ENCODE results near the gene CDK6.

The CDK6 gene

GRCh38 chr7:92731335-92732063 lies 104.9 kb downstream of the CDK6 start:
- DNase-seq: peak; percentile 42

- DNase-seq: peak; percentile 75
These were observed 105.6 kb downstream of the CDK6 start for GRCh38 chr7:92730808-92731207.

GRCh38 chr7:92729751-92730150 lies 106.6 kb downstream of the CDK6 start:
- no peak for DNase-seq

GRCh38 chr7:92729172-92729571 lies 107.2 kb downstream of the CDK6 start:
- peak; percentile 65 for DNase-seq

DNA sequence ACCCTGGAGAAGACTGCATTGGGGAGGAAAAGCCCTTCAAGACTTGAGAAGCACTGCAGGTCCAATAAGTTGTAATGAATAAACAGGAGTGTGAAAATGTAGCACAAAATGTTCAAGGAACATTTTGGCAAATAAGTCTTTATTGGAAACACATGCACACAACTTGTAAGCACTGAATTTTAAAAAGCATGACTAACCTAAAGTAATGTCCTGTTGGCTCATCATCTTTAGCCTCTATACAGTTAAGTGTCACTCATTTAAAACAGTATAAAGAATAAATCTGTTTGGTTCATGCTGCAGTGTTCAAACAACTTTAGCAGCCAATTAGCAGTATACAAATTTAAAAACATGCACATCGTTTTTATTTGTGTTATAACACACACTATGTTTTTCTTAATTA lies 108.6 kb downstream of the CDK6 start:
- DNase-seq: peak; percentile 71

GRCh38 chr7:92725161-92725925 lies 111.0 kb downstream of the CDK6 start:
- DNase-seq: no peak

GRCh38 chr7:92723943-92724342 lies 112.4 kb downstream of the CDK6 start:
- no peak for DNase-seq

DNA sequence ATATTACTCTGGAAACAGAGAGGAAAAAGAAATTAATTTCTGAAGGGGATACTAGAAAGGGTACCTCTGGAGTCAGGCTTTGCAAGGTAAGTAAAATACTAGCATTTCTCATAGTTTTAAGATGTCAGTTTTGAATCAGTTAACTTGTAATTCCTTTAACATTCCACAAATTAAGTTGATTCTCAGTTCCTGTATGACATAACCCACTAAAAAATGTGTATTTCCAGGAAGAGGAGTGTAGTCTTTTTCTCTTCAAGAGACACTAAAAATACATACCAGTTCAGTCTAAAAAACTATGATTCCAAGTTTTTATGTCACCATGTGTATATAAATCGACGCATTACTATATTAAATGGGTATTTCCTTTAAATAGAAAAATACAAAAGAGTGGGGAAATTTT lies 113.2 kb downstream of the CDK6 start:
- DNase-seq: peak; percentile 75

DNA sequence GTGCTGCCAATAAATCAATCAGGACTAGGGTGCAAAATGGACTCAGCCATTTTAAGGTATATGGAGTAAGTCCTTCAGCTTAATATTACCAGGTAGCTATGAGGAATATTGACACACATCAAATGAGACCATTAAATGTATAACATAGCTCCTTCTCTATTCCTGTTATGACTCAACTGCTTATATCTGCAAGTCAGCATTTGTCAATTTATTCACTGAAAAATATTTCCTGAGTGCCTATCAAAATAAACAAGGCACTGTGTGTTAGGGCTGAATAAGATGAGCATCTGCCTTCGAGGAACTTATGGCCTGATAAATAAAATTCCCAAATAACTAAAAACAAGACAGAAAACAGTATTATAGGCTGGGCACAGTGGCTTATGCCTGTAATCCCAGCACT lies 113.8 kb downstream of the CDK6 start:
- DNase-seq: no peak

DNA sequence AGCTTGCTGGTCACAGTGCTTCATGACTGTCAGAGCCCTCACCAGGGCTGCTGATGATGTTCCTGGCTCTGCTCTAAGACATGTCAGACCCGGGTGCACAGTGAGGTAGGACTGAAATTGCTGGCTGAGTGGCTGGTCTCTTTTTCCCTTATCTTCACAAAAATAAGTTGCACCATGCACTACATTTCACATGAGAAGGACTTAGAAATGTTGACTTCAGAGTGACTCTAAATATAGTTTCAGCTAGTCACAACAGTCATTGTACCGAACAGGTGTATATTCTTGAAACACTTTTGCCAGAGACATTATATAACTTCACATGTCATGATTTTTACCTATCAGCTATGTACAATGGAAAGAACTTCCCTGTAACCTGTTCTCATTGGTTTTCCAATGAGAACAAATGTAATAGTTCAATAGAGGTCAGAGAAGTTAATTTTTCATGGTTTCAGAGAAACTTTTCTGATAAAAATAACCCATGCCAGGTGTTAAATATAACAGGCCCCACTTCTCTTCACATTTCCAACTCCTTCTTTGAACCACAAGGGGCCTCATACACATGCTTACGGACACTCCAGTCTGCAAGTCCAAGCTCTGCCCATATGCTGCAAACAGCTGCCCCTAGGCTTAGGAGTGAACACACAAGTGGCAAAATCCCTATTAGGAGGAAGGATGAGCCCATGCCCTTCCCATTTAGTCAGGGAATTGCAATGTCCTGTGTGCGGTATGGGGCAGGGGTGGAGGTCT lies 115.6 kb downstream of the CDK6 start:
- no peak for DNase-seq

GRCh38 chr7:92717993-92718716 lies 118.2 kb downstream of the CDK6 start:
- no peak for DNase-seq

DNA sequence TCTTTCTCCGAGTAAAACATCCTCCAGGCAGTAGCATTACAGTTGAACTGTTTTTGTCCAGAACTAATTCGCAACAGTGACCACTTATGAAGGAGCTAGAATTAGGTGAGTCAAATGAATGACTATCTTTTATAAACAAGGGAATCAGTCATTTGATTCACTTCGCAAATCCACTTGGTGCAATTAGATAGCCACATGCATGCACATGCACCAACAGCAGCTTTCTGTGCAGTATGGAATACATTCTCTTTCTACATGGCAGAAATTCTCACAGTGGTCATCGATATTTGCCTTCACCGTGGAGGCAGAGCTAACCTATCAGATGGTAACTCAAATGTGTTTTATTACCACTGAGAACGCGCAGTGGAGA lies 118.8 kb downstream of the CDK6 start:
- DNase-seq: no peak

- no peak for DNase-seq
These were observed 119.4 kb downstream of the CDK6 start for GRCh38 chr7:92716825-92717580.

- DNase-seq: no peak
These were observed 120.4 kb downstream of the CDK6 start for GRCh38 chr7:92715963-92716362.

- DNase-seq: no peak
These were observed 121.6 kb downstream of the CDK6 start for GRCh38 chr7:92714767-92715166.

GRCh38 chr7:92714280-92714679 lies 122.1 kb downstream of the CDK6 start:
- no peak for DNase-seq

DNA sequence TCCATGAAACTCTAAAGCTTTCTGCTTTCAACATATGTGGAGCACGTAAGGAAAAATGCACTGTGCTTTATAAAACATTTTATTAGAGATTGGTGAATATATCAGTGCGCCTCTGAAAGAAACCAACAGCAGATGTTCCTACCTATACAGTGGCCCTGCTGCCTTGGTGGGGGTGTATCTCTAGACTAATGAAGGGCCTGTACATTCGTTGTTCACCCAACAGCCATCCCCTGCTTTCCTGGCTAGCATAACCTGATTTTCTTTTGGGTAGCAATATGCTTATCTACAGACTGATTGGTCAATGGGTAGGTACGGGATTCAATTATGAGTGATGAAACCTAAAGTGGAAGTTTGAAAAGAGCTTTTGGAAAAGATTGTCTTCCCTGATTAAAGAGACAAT lies 126.5 kb downstream of the CDK6 start:
- DNase-seq: no peak

DNA sequence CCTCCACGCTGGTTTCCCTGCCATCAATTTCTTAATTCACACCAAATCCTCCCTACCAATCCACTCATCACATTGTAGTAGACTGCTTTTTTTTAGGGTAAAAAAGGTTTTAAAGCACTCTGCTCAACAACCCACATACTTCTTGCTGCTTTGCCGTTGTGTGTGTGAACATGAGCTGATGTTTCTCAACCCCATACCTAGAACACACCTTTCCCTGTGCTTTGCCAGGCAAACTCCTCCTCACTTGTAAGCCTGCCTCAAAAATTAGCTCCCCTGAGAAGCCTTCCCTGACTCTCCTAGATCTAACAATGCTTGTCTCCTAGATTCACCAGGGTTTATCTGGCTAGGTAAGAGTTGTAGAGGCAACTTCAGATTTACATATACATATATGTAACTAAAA lies 127.2 kb downstream of the CDK6 start:
- no peak for DNase-seq

- DNase-seq: no peak
These were observed 128.0 kb downstream of the CDK6 start for GRCh38 chr7:92708111-92709042.

DNA sequence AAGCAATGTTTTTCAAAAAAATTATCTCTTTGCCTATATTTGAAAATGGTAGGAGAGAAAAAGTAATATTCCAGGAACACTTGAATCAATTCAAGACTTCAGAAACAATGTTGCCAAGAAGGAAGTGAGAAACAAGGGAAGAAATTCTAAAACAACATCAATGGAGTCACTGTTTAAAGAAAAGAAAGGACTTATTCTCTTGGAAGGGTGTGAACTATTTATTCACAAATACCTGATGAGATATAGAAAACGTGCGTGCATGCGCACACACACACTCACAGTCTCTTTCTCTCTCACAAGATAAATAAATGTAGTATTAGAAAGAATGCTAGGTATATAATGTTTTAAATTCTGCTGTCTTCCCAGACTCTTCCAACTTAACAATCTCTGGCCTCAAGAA lies 128.9 kb downstream of the CDK6 start:
- no peak for DNase-seq

- DNase-seq: no peak
These were observed 129.8 kb downstream of the CDK6 start for GRCh38 chr7:92706563-92706962.

Data from fibroblast of upper back skin (primary cell).